Heart left ventricle (tissue), 13 donors: ENCODE measurements around the gene CBFA2T2.

Experiments used
- CTCF ChIP-seq, 12 donors: fragments of 200-600 bp; sonication (generic) in 4 of 12; IDR thresholded peaks; one replicate each; pipeline versions ENCODE4 v1.5.0 to v1.8.0; 2018 to 2022; ENCODE audit warnings: antibody characterized with exemption in 12 of 12, mild to moderate bottlenecking in 5 of 12
- POLR2A ChIP-seq, 2 donors: fragments of 450-650 bp; IDR thresholded peaks; one replicate each; pipeline ENCODE4 v1.6.1; 2017; ENCODE audit warnings: antibody characterized with exemption in 2 of 2, mild to moderate bottlenecking in 2 of 2, moderate library complexity in 2 of 2
- donor health status: ischemic (EF 13 %, LVEDD 7.1; RV severe dilation, severe dysfunction).
- donor health status: DM: no; HTN: yes; CAD: no.
- donor health status: DM: no; HTN: no; CAD: no.
- donor health status: ischemic (EF 25% LVEDD 6.9; RV normal size, moderate dysfunction).
- donor health status: ischemic (EF 25% LVEDD 5.7; RV mildly dilated, moderate dysfunction).
- donor health status: ischemic (EF 35%, LVEDD 5.7; RV mildly dilated, moderate dysfunction).
- donor health status: nonischemic (EF 11% LVEDD 7.7; RV severe dilation, severe dysfunction).
- donor health status: DM: yes; HTN: yes; CAD: no.
- donor health status: PGD.
- donor health status: ischemic (EF 29% LVEDD 5.4; RV normal size, mild dysfunction).
- donor health status: nonischemic (EF 23%, LVEDD 6.1; RV moderate dilation, normal function).

DNA sequence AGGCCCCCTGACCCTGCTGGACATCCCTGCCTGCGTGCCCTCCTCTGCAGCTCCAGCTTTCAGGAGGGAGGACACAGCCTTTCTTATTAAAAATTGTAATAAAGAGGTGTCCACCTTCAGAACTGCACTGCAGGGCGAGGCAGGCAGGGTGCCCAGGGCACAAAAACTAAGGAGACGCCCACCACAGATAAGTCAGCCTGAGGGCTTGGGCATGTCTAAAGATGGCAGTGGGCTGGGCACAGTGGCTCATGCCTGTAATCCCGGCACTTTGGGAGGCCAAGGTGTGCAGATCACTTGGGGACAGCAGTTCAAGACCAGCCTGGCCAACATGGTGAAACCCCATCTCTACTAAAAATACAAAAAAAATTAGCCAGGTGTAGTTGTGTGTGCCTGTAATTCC lies 165.3 kb downstream of the CBFA2T2 start:
- TF ChIP-seq CTCF (IDR thresholded peaks at IDR 0.05), result no peak
- no peak for TF ChIP-seq POLR2A (IDR thresholded peaks at IDR 0.05)
